Upper lobe of right lung (tissue), 1 donor: ENCODE data around the gene ANKRD13B. TPM values are rescaled to one million over a fixed set of nuclear protein-coding genes. Genes with fewer than 3 reads are reported as not detected.
"Not testable (repeated sequence)": the region's sequence is repeated elsewhere in the genome, so short reads cannot be mapped to it uniquely, and the experiment has no call there.

ENCODE experiments used
- ATAC-seq: fragments of 200-7000 bp; cut with Tn5 transposase; one replicate; pipeline ENCODE4 v1.9.1; 2020; ENCODE audit warnings: mild to moderate bottlenecking, moderate library complexity
- DNase-seq: peaks from one replicate; pipeline ENCODE4 v3.0.0-alpha.2; 2020
- H3K27ac ChIP-seq: fragments of 200-600 bp; one replicate; pipeline ENCODE4 v1.8.0; 2022
- H3K27me3 ChIP-seq: fragments of 200-600 bp; one replicate; pipeline ENCODE4 v1.8.0; 2022; ENCODE audit warnings: mild to moderate bottlenecking
- H3K36me3 ChIP-seq: fragments of 200-600 bp; one replicate; pipeline ENCODE4 v1.8.0; 2022
- H3K4me1 ChIP-seq: fragments of 200-600 bp; one replicate; pipeline ENCODE4 v1.8.0; 2022
- H3K4me3 ChIP-seq: fragments of 200-600 bp; one replicate; pipeline ENCODE4 v1.8.0; 2022; ENCODE audit warnings: mild to moderate bottlenecking
- H3K9me3 ChIP-seq: fragments of 200-600 bp; one replicate; pipeline ENCODE4 v1.8.0; 2022
- CTCF ChIP-seq: fragments of 200-600 bp; IDR thresholded peaks from one replicate; pipeline ENCODE4 v1.8.0; 2022; ENCODE audit warnings: antibody characterized with exemption
- intact Hi-C: fragments of 100-400 bp; cut with DNase I; formaldehyde crosslinking; loops from one replicate; pipeline ENCODE4 v1.11.0; 2022
- total RNA-seq: library from RNA; stranded (reverse); fragmentation: NEBNext Ultra II Directional; extraction: Animal tissue kit (Norgen Biotek cat#: 25700); gene quantifications from one replicate; pipeline ENCODE4 v1.2.1, GENCODE V29; 2021
- donor health status: DM: no; HTN: yes; CAD: no; lungs with severe emphysema.

The ANKRD13B gene
- total RNA-seq, 1 donor from 2014 or later, result 6.8 TPM

GRCh38 chr17:29643817-29644160 is 50.9 kb downstream of the ANKRD13B start:
- Histone ChIP-seq H3K4me3 (no peak overlapping the region), H3K9me3 (no peaks in the 10 kb centered on the region), H3K36me3 (peaks cover 25% of the 10 kb centered on the region), H3K4me1 (peaks cover 72% of the 10 kb centered on the region), H3K27ac (peak overlapping the region; percentile 84), H3K27me3 (no peaks in the 10 kb centered on the region)
- ATAC-seq (no peak), DNase-seq (no peak)
- TF ChIP-seq CTCF, result no peak
- intact Hi-C loops, result no loop called here

DNA sequence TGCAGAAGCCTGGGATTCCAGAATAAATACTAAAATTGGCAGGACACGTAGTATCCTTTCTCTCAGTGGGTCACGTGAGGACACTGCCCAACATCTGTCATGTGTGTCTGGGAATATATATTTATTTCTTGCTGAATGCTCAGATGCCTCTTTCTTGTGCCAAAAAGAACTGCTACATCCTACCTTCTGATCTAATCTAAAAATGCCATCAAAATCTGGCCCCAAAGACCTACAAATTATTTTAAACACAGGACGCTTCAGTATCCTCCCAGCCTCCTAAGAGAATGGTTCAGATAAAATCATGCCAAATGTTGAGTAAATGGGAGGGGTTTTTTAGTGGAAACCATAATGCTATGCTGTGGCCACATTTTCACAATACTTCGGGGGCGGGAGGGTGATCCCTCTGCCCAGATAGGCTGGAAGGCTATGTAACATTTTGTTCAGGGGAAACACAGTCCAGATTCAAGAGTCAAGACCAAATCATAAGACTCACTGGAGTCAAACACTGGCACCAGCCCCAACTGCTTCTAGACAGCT is 52.7 kb downstream of the ANKRD13B start:
- no peak for TF ChIP-seq CTCF
- no peak overlapping the region for H3K4me3 ChIP-seq
- H3K27ac ChIP-seq, result peak overlapping the region; percentile 84
- peaks cover 55% of the 10 kb centered on the region for H3K4me1 ChIP-seq
- no peaks in the 10 kb centered on the region for H3K9me3 ChIP-seq
- H3K27me3 ChIP-seq, result no peaks in the 10 kb centered on the region
- ATAC-seq (peak; percentile 83), DNase-seq (peak; percentile 73)
- intact Hi-C loops, result no loop called here
- H3K36me3 ChIP-seq, result peaks cover 41% of the 10 kb centered on the region

DNA sequence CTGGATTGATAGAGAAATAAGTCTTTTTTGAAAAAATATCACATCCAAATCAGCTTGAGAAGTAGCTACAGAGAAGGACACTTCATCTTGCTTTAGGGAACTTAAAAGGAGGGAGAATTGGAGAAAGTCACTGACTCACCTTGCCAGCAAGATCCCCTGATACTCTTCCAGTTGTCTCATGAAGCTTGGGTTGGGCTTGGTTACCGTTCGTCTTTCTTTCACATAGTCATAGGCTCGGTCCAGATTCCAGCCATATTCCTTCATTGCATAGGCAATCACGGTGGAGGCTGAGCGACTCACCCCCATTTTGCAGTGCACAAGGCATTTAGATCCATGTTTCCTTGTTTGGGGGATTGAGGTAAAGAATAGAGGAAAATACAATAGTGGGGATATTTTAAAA is 55.1 kb downstream of the ANKRD13B start:
- no peaks in the 10 kb centered on the region for H3K9me3 ChIP-seq
- peaks cover 49% of the 10 kb centered on the region for H3K36me3 ChIP-seq
- TF ChIP-seq CTCF, result no peak
- no peak for DNase-seq
- H3K4me1 ChIP-seq, result peaks cover 32% of the 10 kb centered on the region
- intact Hi-C loops, result no loop called here
- no peak overlapping the region for H3K4me3 ChIP-seq
- H3K27me3 ChIP-seq, result no peaks in the 10 kb centered on the region
- no peak overlapping the region for H3K27ac ChIP-seq
- ATAC-seq, result no peak

GRCh38 chr17:29649359-29649758 is 56.4 kb downstream of the ANKRD13B start:
- no peaks in the 10 kb centered on the region for H3K27me3 ChIP-seq
- intact Hi-C loops, result no loop called here
- no peaks in the 10 kb centered on the region for H3K9me3 ChIP-seq
- H3K4me1 ChIP-seq, result peaks cover 19% of the 10 kb centered on the region
- H3K36me3 ChIP-seq, result peaks cover 50% of the 10 kb centered on the region
- peak overlapping the region; percentile 7 for H3K27ac ChIP-seq
- DNase-seq (no peak), ATAC-seq (no peak)
- no peak overlapping the region for H3K4me3 ChIP-seq
- TF ChIP-seq CTCF, result no peak

DNA sequence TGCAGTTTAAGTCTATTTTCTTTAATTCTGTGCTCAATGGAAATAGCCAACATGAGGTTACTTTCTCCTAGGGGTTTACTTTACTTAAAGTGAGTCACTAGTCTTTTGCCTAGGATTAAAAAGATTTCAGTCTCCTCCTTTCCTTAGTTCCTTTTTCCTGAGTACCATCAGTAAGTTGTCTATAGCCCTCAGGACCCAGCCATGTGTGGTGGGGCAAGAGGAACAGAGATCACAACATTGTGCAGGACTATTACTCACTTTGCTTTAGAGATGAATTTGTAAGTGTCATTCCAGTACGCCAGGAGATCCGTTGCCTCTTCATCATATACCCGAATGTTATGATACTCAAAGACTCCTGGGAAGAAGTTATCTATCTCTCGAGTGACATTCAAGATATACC is 57.5 kb downstream of the ANKRD13B start:
- H3K27ac ChIP-seq, result peak overlapping the region; percentile 7
- no peak overlapping the region for H3K4me3 ChIP-seq
- intact Hi-C loops, result no loop called here
- H3K9me3 ChIP-seq, result no peaks in the 10 kb centered on the region
- H3K4me1 ChIP-seq, result peaks cover 8% of the 10 kb centered on the region
- no peak for TF ChIP-seq CTCF
- no peak for DNase-seq
- ATAC-seq, result peak; percentile 70
- no peaks in the 10 kb centered on the region for H3K27me3 ChIP-seq
- H3K36me3 ChIP-seq, result peaks cover 60% of the 10 kb centered on the region

DNA sequence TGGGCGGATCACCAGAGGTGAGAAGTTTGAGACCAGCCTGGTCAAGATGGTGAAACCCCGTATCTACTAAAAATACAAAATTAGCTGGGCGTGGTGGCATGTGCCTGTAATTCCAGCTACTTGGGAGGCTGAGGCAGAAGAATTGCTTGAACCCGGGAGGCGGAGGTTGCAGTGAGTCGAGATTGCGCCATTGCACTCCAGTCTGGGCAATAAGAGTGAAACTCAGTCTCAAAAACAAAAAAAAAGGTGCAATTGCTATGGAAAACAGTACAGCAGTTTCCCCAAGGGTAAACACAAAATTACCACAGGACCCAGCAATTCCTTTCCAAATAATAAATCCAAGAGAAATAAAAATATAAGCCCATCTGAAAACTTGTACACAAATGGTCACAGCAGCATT is 59.0 kb downstream of the ANKRD13B start:
- intact Hi-C loops, DNase-seq, H3K9me3 ChIP-seq, ATAC-seq, H3K4me3 ChIP-seq, H3K27me3 ChIP-seq, H3K4me1 ChIP-seq: not testable (repeated sequence)
- H3K27ac ChIP-seq, result peak overlapping the region; percentile 1
- H3K36me3 ChIP-seq, result peaks cover 68% of the 10 kb centered on the region
